Hair follicle dermal papilla cell (primary cell): Measurements from ENCODE around the gene PNMT. TPM values are rescaled to one million over a fixed set of nuclear protein-coding genes. Genes with fewer than 3 reads are reported as not detected.

Source experiments
- total RNA-seq: library from RNA; depleted of rRNA; stranded (reverse); fragments of >200 nt; gene quantifications from 2 replicates; pipeline ENCODE4 v1.2.3, GENCODE V29; 2012

Gene PNMT, protein sequence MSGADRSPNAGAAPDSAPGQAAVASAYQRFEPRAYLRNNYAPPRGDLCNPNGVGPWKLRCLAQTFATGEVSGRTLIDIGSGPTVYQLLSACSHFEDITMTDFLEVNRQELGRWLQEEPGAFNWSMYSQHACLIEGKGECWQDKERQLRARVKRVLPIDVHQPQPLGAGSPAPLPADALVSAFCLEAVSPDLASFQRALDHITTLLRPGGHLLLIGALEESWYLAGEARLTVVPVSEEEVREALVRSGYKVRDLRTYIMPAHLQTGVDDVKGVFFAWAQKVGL
- total RNA-seq = not detected in 2 replicates

DNA sequence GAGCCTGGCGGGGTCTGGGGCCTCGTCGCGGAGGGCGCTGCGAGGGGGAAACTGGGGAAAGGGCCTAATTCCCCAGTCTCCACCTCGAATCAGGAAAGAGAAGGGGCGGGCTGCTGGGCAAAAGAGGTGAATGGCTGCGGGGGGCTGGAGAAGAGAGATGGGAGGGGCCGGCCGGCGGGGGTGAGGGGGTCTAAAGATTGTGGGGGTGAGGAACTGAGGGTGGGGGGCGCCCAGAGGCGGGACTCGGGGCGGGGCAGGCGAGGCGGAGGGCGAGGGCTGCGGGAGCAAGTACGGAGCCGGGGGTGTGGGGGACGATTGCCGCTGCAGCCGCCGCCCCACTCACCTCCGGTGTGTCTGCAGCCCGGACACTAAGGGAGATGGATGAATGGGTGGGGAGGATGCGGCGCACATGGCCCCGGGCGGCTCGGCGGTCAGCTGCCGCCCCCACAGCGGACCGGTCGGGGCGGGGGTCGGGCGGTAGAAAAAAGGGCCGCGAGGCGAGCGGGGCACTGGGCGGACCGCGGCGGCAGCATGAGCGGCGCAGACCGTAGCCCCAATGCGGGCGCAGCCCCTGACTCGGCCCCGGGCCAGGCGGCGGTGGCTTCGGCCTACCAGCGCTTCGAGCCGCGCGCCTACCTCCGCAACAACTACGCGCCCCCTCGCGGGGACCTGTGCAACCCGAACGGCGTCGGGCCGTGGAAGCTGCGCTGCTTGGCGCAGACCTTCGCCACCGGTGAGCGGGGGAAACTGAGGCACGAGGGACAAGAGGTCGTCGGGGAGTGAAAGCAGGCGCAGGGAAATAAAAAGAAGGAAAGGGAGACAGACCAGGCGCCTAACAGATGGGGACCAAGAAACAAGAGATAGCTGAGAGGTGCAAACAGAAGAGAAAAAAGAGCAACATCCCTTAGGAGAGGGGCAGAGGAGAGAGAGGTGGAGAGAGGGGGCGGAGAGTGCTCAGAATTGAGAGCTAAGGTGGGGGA, at the start of gene PNMT:
TSS of gene PNMT (plus strand) at position 509 of the 980 bp plus-strand sequence. CDS start at position 532, 23 bp downstream.

GRCh38 chr17:39626171-39627046, 41.8 kb upstream of the PNMT start, which contains the start of gene PPP1R1B:
Gene PPP1R1B (plus strand): TSS chr17:39626952. CDS start chr17:39627393, 441 bp downstream.

GRCh38 chr17:39636927-39637736, 31.1 kb upstream of the PNMT start, which contains the start of gene STARD3:
Gene STARD3 (plus strand): TSS chr17:39637144. CDS start chr17:39653532, 16,388 bp downstream.

GRCh38 chr17:39664581-39665561, 3.4 kb upstream of the PNMT start, which contains the start of gene TCAP:
Gene TCAP (plus strand): TSS chr17:39665349. CDS start chr17:39665360, 11 bp downstream.

GRCh38 chr17:39687546-39688474, 19.6 kb downstream of the PNMT start, which contains the start of gene PGAP3:
Gene PGAP3 (minus strand): TSS chr17:39688057. CDS start chr17:39688014, 43 bp downstream.

GRCh38 chr17:39699818-39700147, 31.5 kb downstream of the PNMT start, which contains the start of gene ERBB2:
Gene ERBB2 (plus strand): TSS chr17:39700064. CDS start chr17:39700239, 175 bp downstream.

Other genes with a start within 250 kb of the PNMT start
- gene MED1, start 217.2 kb upstream of the PNMT start, total RNA-seq = 27.7 and 32.8 TPM in 2 replicates
- gene CDK12, start 207.0 kb upstream of the PNMT start, total RNA-seq = 50.0 and 50.9 TPM in 2 replicates
- gene NEUROD2, start 60.5 kb upstream of the PNMT start, total RNA-seq = not detected in 2 replicates
- gene PPP1R1B, start 41.5 kb upstream of the PNMT start, total RNA-seq = not detected in 2 replicates
- gene STARD3, start 31.3 kb upstream of the PNMT start, total RNA-seq = 21.5 and 29.5 TPM in 2 replicates
- 0.36 and 0.49 TPM in 2 replicates for gene TCAP, start 3.1 kb upstream of the PNMT start, total RNA-seq
- 14.9 and 17.1 TPM in 2 replicates for gene PGAP3, start 19.6 kb downstream of the PNMT start, total RNA-seq
- gene ERBB2, start 31.6 kb downstream of the PNMT start, total RNA-seq = 49.1 and 56.8 TPM in 2 replicates
- gene MIEN1, start 62.1 kb downstream of the PNMT start, total RNA-seq = 16.2 and 22.3 TPM in 2 replicates
- 0.16 TPM in 1 of 2 replicates, not detected in the other for gene GRB7, start 69.5 kb downstream of the PNMT start, total RNA-seq
- not detected in 2 replicates for gene IKZF3, start 195.9 kb downstream of the PNMT start, total RNA-seq
- not detected in 2 replicates for gene ZPBP2, start 199.7 kb downstream of the PNMT start, total RNA-seq